Epithelial cell of proximal tubule (primary cell): Measurements from ENCODE around the gene TMC8. TPM values are rescaled to one million over a fixed set of nuclear protein-coding genes. Genes with fewer than 3 reads are reported as not detected.

Experiments
- DNase-seq: peaks from one replicate; pipeline ENCODE4 v3.0.0-alpha.2; 2011; ENCODE audit warnings: low read depth
- H3K4me3 ChIP-seq: 2 replicates; pipeline ENCODE4 v1.5.1; 2011; ENCODE audit warnings: low read depth, mild to moderate bottlenecking, low read length
- total RNA-seq: library from RNA; depleted of rRNA; stranded (reverse); fragments of >200 nt; gene quantifications from 2 replicates; pipeline ENCODE4 v1.2.3, GENCODE V29; 2015
- TF ChIP-seq, protein P1 (sequence below): conservative IDR thresholded peaks from 2 replicates; pipeline ENCODE4 v1.5.1; 2012; ENCODE audit warnings: low read depth, mild to moderate bottlenecking, low read length

TMC8 gene
- total RNA-seq, 1 donor from 2014 or later: 1.2 TPM

GRCh38 chr17:78089576-78090281 is 40.8 kb upstream of the TMC8 start:
- no peak for DNase-seq
- TF ChIP-seq, protein P1, sequence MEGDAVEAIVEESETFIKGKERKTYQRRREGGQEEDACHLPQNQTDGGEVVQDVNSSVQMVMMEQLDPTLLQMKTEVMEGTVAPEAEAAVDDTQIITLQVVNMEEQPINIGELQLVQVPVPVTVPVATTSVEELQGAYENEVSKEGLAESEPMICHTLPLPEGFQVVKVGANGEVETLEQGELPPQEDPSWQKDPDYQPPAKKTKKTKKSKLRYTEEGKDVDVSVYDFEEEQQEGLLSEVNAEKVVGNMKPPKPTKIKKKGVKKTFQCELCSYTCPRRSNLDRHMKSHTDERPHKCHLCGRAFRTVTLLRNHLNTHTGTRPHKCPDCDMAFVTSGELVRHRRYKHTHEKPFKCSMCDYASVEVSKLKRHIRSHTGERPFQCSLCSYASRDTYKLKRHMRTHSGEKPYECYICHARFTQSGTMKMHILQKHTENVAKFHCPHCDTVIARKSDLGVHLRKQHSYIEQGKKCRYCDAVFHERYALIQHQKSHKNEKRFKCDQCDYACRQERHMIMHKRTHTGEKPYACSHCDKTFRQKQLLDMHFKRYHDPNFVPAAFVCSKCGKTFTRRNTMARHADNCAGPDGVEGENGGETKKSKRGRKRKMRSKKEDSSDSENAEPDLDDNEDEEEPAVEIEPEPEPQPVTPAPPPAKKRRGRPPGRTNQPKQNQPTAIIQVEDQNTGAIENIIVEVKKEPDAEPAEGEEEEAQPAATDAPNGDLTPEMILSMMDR: no peak
- no peak overlapping the region for H3K4me3 ChIP-seq

DNA sequence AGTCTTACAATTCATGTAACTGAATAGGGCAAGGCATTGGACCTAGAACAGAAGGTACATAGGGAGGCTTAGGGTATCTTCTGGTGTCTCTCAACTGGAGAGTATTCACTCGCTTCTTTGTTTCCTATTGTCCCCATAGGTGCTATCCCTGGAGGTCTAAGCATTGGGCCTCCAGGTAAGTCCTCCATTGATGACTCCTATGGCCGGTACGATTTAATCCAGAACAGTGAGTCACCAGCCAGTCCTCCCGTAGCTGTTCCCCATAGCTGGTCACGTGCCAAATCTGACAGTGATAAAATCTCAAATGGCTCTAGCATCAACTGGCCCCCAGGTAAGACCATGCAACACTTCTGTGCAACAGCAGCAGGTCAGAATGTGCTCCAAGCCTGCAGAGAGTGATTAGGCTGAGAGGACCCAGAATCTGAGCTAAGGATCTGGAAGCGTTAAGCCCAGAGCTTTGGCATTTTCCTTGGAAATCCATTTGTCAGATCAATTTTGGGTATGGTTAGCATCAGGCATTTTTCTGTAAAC is 37.7 kb upstream of the TMC8 start:
- TF ChIP-seq, protein P1: no peak
- no peak for DNase-seq
- no peak overlapping the region for H3K4me3 ChIP-seq

GRCh38 chr17:78095035-78095434 is 35.5 kb upstream of the TMC8 start:
- no peak overlapping the region for H3K4me3 ChIP-seq
- no peak for DNase-seq
- TF ChIP-seq, protein P1: no peak

- DNase-seq: no peak
- H3K4me3 ChIP-seq: no peak overlapping the region
- TF ChIP-seq, protein P1: no peak
Measured at GRCh38 chr17:78096093-78096492, 34.5 kb upstream of the TMC8 start.

DNA sequence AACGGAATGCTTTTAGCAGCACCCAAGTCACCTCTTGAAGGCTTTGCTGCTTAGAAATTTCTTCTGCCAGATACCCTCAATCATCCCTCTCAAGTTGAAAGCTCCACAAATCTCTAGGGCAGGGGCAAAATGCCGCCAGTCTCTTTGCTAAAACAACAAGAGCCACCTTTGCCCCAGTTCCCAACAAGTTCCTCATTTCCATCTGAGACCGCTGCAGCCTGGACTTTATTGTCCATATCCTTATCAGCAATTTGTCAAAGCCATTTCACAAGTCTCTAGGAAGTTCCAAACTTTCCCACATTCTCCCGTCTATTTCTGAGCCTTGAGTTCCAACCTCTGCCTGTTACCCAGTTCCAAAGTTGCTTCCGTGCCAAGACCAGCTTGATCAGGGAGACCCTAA is 29.5 kb upstream of the TMC8 start:
- no peak overlapping the region for H3K4me3 ChIP-seq
- DNase-seq: no peak
- TF ChIP-seq, protein P1: no peak

- no peak for DNase-seq
- TF ChIP-seq, protein P1: no peak
Measured at GRCh38 chr17:78101542-78101941, 29.0 kb upstream of the TMC8 start.

DNA sequence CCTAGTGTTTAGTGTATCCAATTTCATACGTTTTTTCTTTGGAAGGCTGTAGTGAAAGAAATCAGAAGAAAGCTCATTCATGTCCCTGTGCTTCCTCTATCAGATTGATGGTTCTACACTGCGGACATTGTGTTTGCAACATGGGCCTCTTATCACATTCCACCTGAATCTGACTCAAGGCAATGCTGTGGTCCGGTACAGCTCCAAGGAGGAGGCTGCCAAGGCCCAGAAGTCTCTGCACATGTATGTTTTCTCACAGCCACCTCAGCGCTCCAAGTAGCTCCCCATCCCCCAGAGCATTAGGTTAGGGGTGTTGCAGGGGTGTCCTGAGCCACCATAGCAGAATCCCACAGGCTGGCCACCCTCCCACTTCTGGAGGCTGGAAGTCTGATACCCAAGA is 27.3 kb upstream of the TMC8 start:
- DNase-seq: no peak
- TF ChIP-seq, protein P1: no peak
- H3K4me3 ChIP-seq: no peak overlapping the region

More at GRCh38 chr17:78101542-78101941, 29.0 kb upstream of the TMC8 start:
- H3K4me3 ChIP-seq: no peak overlapping the region
